Measurements from ENCODE around the gene PDE2A. TPM values are rescaled to one million over a fixed set of nuclear protein-coding genes. Genes with fewer than 3 reads are reported as not detected.
A peak's percentile ranks its signal among the peaks of the same experiment; 100 is the strongest.

PDE2A gene
- total RNA-seq, 1 donor from 2014 or later: 3.0 TPM

- H3K4me3 Mint-ChIP-seq: no peak overlapping the region
- H3K4me1 Mint-ChIP-seq: peaks cover 21% of the 10 kb centered on the region
- H3K27me3 Mint-ChIP-seq (ENCODE audit: low read depth): no peaks in the 10 kb centered on the region
- H3K27ac Mint-ChIP-seq (ENCODE audit: unreplicated experiment): no peak overlapping the region
- no peak for TF ChIP-seq CTCF (conservative IDR thresholded peaks at IDR 0.05)
- no peak for DNase-seq (ENCODE audit: low read depth, low spot score)
- H3K9me3 Mint-ChIP-seq: no peaks in the 10 kb centered on the region
- H3K36me3 Mint-ChIP-seq (ENCODE audit: low read depth): no peaks in the 10 kb centered on the region
Measured at GRCh38 chr11:72655014-72655413, 19.2 kb downstream of the PDE2A start.

DNA sequence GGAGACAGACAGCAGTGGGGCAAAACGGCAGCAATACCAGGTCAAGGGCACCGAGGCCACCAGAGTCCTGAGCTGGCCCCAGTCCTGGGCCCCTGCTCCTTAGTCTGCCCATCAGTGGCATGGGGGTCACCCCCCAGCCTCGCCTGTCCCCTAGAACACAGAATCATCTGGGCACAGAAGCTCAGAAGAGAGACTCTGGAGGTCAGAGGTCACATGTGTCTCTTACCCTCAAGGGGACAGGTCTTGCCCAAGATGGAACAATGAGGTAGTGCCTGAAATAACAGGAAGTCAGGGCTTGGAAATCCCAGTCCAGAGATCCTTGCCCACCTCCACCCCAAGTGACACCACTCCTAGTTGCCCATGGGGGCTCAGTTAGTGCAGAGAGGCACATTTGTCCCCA is 20.6 kb downstream of the PDE2A start:
- peaks cover 27% of the 10 kb centered on the region for H3K4me1 Mint-ChIP-seq
- no peaks in the 10 kb centered on the region for H3K9me3 Mint-ChIP-seq
- no peak for TF ChIP-seq CTCF (conservative IDR thresholded peaks at IDR 0.05)
- peak overlapping the region; percentile 94 for H3K27ac Mint-ChIP-seq (ENCODE audit: unreplicated experiment)
- H3K36me3 Mint-ChIP-seq (ENCODE audit: low read depth): no peaks in the 10 kb centered on the region
- no peak for DNase-seq (ENCODE audit: low read depth, low spot score)
- H3K4me3 Mint-ChIP-seq: no peak overlapping the region
- no peaks in the 10 kb centered on the region for H3K27me3 Mint-ChIP-seq (ENCODE audit: low read depth)

DNA sequence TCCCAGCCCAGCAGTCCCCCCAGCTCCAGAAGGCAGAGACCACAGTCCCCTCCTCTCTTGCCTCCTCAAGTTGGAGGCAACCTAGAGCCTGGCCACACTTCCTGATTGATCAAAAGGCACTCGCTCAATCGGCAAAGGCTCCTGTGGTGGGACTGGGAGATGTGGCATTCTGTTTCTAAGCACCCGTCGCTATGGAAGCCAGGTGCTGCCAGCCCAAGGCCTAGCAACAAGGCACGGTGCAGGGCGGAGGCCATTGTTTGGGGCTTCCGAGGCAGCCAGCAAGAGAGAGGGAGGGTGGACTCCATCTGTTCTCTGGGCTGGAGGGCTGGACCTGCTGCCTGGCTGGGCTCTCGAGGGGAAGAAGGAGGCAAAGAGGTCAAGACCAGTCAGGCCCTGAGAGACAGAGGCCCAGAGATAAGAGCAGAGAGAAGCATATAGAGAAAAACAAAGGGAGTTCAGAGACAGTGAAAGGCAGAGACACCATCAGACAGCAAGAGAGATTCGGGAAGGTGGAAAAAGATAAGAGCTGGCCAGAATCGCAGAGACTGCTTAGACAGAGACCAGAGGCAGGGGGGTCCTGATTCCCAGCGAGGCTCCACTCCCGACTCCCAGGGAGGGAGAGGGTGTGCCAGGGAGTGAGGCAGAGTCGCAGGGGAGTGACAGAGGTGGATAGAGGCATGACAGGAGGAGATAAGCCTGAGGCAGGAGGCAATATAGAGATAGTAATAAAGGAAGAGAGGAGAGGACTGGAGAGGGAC is 21.2 kb downstream of the PDE2A start:
- H3K9me3 Mint-ChIP-seq: no peaks in the 10 kb centered on the region

DNA sequence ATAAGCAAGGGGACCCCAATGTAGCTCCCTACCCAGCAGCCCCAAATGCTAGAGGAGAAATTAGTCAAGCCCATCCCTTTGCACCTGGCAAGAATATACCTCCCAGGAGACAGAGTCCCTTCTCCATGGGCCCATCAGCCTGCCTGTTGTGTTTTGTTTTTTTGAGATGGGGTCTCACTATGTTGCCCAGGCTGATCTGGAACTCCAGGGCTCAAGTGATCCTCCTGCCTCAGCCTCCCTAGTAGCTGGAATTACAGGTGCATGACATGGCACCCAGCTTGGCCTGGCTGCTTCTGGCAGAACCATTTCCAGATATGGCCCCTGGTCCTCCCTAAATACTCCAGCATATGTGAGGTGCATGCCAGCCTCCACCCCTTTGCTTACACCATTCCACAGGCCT is 22.1 kb downstream of the PDE2A start:
- no peak overlapping the region for H3K27ac Mint-ChIP-seq (ENCODE audit: unreplicated experiment)
- no peak for TF ChIP-seq CTCF (conservative IDR thresholded peaks at IDR 0.05)
- no peak for DNase-seq (ENCODE audit: low read depth, low spot score)

More for the DNA sequence above, 21.2 kb downstream of the PDE2A start:
- H3K36me3 Mint-ChIP-seq (ENCODE audit: low read depth): no peaks in the 10 kb centered on the region
- H3K27ac Mint-ChIP-seq (ENCODE audit: unreplicated experiment): peak overlapping the region; percentile 94
- H3K4me1 Mint-ChIP-seq: peaks cover 30% of the 10 kb centered on the region
- TF ChIP-seq CTCF (conservative IDR thresholded peaks at IDR 0.05): no peak
- H3K27me3 Mint-ChIP-seq (ENCODE audit: low read depth): no peaks in the 10 kb centered on the region
- peak; percentile 27 for DNase-seq (ENCODE audit: low read depth, low spot score)
- H3K4me3 Mint-ChIP-seq: no peak overlapping the region

GRCh38 chr11:72649215-72649976 is 24.8 kb downstream of the PDE2A start:
- Mint-ChIP-seq H3K4me3 (no peak overlapping the region), H3K36me3 (ENCODE audit: low read depth) (no peaks in the 10 kb centered on the region), H3K27ac (ENCODE audit: unreplicated experiment) (no peak overlapping the region), H3K9me3 (no peaks in the 10 kb centered on the region), H3K27me3 (ENCODE audit: low read depth) (no peaks in the 10 kb centered on the region), H3K4me1 (peaks cover 23% of the 10 kb centered on the region)
- no peak for DNase-seq (ENCODE audit: low read depth, low spot score)
- TF ChIP-seq CTCF (conservative IDR thresholded peaks at IDR 0.05): no peak

More for the DNA sequence above, 22.1 kb downstream of the PDE2A start:
- H3K4me1 Mint-ChIP-seq: peaks cover 30% of the 10 kb centered on the region
- H3K27me3 Mint-ChIP-seq (ENCODE audit: low read depth): no peaks in the 10 kb centered on the region
- no peaks in the 10 kb centered on the region for H3K9me3 Mint-ChIP-seq
- no peak overlapping the region for H3K4me3 Mint-ChIP-seq
- no peaks in the 10 kb centered on the region for H3K36me3 Mint-ChIP-seq (ENCODE audit: low read depth)
